GM23338 (cell line): ENCODE results near the gene PHGDH. TPM values are rescaled to one million over a fixed set of nuclear protein-coding genes. Genes with fewer than 3 reads are reported as not detected.

Experiments
- ATAC-seq: fragments of 200-7000 bp; cut with Tn5 transposase; 3 replicates; pipeline ENCODE4 v1.9.1; 2020
- DNase-seq: peaks from one replicate; pipeline ENCODE4 v3.0.0-alpha.2; 2015; ENCODE audit warnings: low spot score
- H2AFZ ChIP-seq: fragments of 200-600 bp; sonication (generic); 2 replicates; pipeline ENCODE4 v1.8.0; 2016; ENCODE audit warnings: antibody characterized with exemption, mild to moderate bottlenecking, moderate library complexity
- H3F3A ChIP-seq: fragments of 200-600 bp; sonication (generic); replicated peaks from 2 replicates; pipeline ENCODE4 v1.8.0; 2017; ENCODE audit warnings: antibody characterized with exemption, mixed run types, low read depth
- H3K27ac ChIP-seq: fragments of 200-600 bp; sonication (generic); 2 replicates; pipeline ENCODE4 v1.6.1; 2016; ENCODE audit warnings: low read depth
- H3K27me3 ChIP-seq: fragments of 200-600 bp; sonication (generic); 2 replicates; pipeline ENCODE4 v1.8.0; 2016; ENCODE audit warnings: mild to moderate bottlenecking, mixed run types, moderate library complexity; ENCODE audit not compliant: insufficient read depth
- H3K36me3 ChIP-seq: fragments of 200-600 bp; sonication (generic); 2 replicates; pipeline ENCODE4 v1.8.0; 2016; ENCODE audit warnings: mild to moderate bottlenecking; ENCODE audit not compliant: insufficient read depth
- H3K4me1 ChIP-seq: fragments of 200-600 bp; sonication (generic); 2 replicates; pipeline ENCODE4 v1.8.0; 2016; ENCODE audit warnings: mild to moderate bottlenecking, moderate library complexity; ENCODE audit not compliant: insufficient read depth
- H3K4me2 ChIP-seq: fragments of 200-600 bp; sonication (generic); 2 replicates; pipeline ENCODE4 v1.7.1; 2017; ENCODE audit warnings: mixed run types
- H3K4me3 ChIP-seq: fragments of 200-600 bp; sonication (generic); 2 replicates; pipeline ENCODE4 v1.6.1; 2016; ENCODE audit warnings: mixed run types
- H3K79me2 ChIP-seq: fragments of 200-600 bp; sonication (generic); replicated peaks from 2 replicates; pipeline ENCODE4 v1.8.0; 2017; ENCODE audit warnings: mild to moderate bottlenecking; ENCODE audit not compliant: insufficient read depth
- H3K9me2 ChIP-seq: fragments of 200-600 bp; sonication (generic); 2 replicates; pipeline ENCODE4 v1.8.0; 2017; ENCODE audit not compliant: insufficient read depth
- H4K20me1 ChIP-seq: fragments of 200-600 bp; sonication (generic); replicated peaks from 2 replicates; pipeline ENCODE4 v1.8.0; 2017; ENCODE audit warnings: mild to moderate bottlenecking; ENCODE audit not compliant: insufficient read depth
- H3K27ac Mint-ChIP-seq: 2 replicates; pipeline ENCODE4 v1.8.0; 2020; ENCODE audit warnings: inconsistent platforms, mild to moderate bottlenecking, moderate library complexity, mixed read lengths
- H3K27me3 Mint-ChIP-seq: 3 replicates; pipeline ENCODE4 v1.8.0; 2022; ENCODE audit warnings: low read depth, mild to moderate bottlenecking, moderate library complexity, mixed read lengths, inconsistent platforms; ENCODE audit not compliant: insufficient read depth, poor library complexity
- H3K36me3 Mint-ChIP-seq: 3 replicates; pipeline ENCODE4 v1.8.0; 2021; ENCODE audit warnings: low read depth, mild to moderate bottlenecking, inconsistent platforms, moderate library complexity, mixed read lengths
- H3K4me1 Mint-ChIP-seq: 3 replicates; pipeline ENCODE4 v1.8.0; 2020; ENCODE audit warnings: mild to moderate bottlenecking, inconsistent platforms, mixed read lengths
- H3K4me3 Mint-ChIP-seq: 3 replicates; pipeline ENCODE4 v1.8.0; 2021; ENCODE audit warnings: moderate library complexity, mild to moderate bottlenecking, inconsistent platforms, mixed read lengths
- H3K9me3 Mint-ChIP-seq: 3 replicates; pipeline ENCODE4 v1.8.0; 2020; ENCODE audit warnings: moderate library complexity, mild to moderate bottlenecking, inconsistent platforms, mixed read lengths
- CTCF ChIP-seq, 2 experiments: fragments of 200-600 bp in 1 of 2; sonication (generic) in 1 of 2; conservative IDR thresholded peaks; 2 replicates each; pipeline versions ENCODE4 v1.5.1 to v1.6.1; 2016 to 2017; ENCODE audit warnings: antibody characterized with exemption in 2 of 2, low read depth in 2 of 2, mild to moderate bottlenecking in 2 of 2, moderate library complexity in 1 of 2
- EZH2phosphoT487 ChIP-seq: fragments of 200-600 bp; sonication (generic); IDR thresholded peaks from one replicate; pipeline ENCODE4 v1.8.1; 2018; ENCODE audit warnings: antibody characterized with exemption; ENCODE audit not compliant: unreplicated experiment
- JUNB ChIP-seq: IDR thresholded peaks from one replicate; pipeline ENCODE4 v1.6.1; 2016; ENCODE audit warnings: antibody characterized with exemption; ENCODE audit not compliant: unreplicated experiment
- NANOG ChIP-seq: IDR thresholded peaks from 2 replicates; pipeline ENCODE4 v1.6.1; 2016; ENCODE audit warnings: antibody characterized with exemption, borderline replicate concordance
- STAT1 ChIP-seq: IDR thresholded peaks from one replicate; pipeline ENCODE4 v1.6.1; 2016; ENCODE audit warnings: antibody characterized with exemption; ENCODE audit not compliant: unreplicated experiment
- ZNF331 ChIP-seq: fragments of 250-450 bp; sonication (Bioruptor Pico); IDR thresholded peaks from 2 replicates; pipeline ENCODE4 v1.5.0; 2020; ENCODE audit warnings: low read depth, mild to moderate bottlenecking, moderate library complexity
- polyA plus RNA-seq: library from polyadenylated mRNA; unstranded; fragments of >200 nt; fragmentation: Nextera tagmentation; extraction: Ambion mirVana; gene quantifications from 2 replicates; pipeline ENCODE4 v1.2.1, GENCODE V29; 2016
- total RNA-seq: library from RNA; depleted of rRNA; stranded (reverse); fragments of >200 nt; shearing (Covaris generic); gene quantifications from 2 replicates; pipeline ENCODE4 v1.2.3, GENCODE V29; 2014
- TF ChIP-seq, protein P1 (sequence below): IDR thresholded peaks from 2 replicates; pipeline ENCODE4 v1.6.1; 2016; ENCODE audit warnings: antibody characterized with exemption

PHGDH gene
- total and polyA plus RNA-seq, 2 experiments from 2014 or later, result 612 to 885 TPM

GRCh38 chr1:119772298-119772697 is 60.6 kb downstream of the PHGDH start:
- H2AFZ ChIP-seq, result no peak overlapping the region
- peaks cover 13% of the 10 kb centered on the region; the same call in 1 of the 2 replicates for H3K4me1 ChIP-seq
- no peak overlapping the region for H3K27ac ChIP-seq
- no peak for TF ChIP-seq STAT1
- peaks cover 1% of the 10 kb centered on the region for H3K27me3 Mint-ChIP-seq
- no peak overlapping the region for H3K4me3 Mint-ChIP-seq
- no peaks in the 10 kb centered on the region for H3K9me2 ChIP-seq
- H3K4me3 ChIP-seq, result no peak overlapping the region
- H3K4me1 Mint-ChIP-seq, result peaks cover 13% of the 10 kb centered on the region
- no peaks in the 10 kb centered on the region for H3K36me3 ChIP-seq
- H3F3A ChIP-seq, result no peaks in the 10 kb centered on the region
- no peaks in the 10 kb centered on the region for H3K79me2 ChIP-seq
- no peaks in the 10 kb centered on the region for H3K9me3 Mint-ChIP-seq
- DNase-seq, result no peak
- H4K20me1 ChIP-seq, result no peaks in the 10 kb centered on the region
- no peaks in the 10 kb centered on the region for H3K36me3 Mint-ChIP-seq
- no peak overlapping the region for H3K27ac Mint-ChIP-seq
- no peak for ATAC-seq
- no peak overlapping the region for H3K4me2 ChIP-seq
- H3K27me3 ChIP-seq, result no peaks in the 10 kb centered on the region

GRCh38 chr1:119773711-119774241 is 62.0 kb downstream of the PHGDH start:
- H4K20me1 ChIP-seq, result no peaks in the 10 kb centered on the region
- peak; percentile 72 for ATAC-seq
- TF ChIP-seq NANOG, result no peak
- no peak for TF ChIP-seq STAT1
- TF ChIP-seq ZNF331, result no peak
- no peak for TF ChIP-seq EZH2phosphoT487
- no peak for TF ChIP-seq JUNB
- TF ChIP-seq CTCF (conservative IDR thresholded peaks at IDR 0.05; ENCODE audit: low read depth in 2 of 2), result no peak
- TF ChIP-seq, protein P1, sequence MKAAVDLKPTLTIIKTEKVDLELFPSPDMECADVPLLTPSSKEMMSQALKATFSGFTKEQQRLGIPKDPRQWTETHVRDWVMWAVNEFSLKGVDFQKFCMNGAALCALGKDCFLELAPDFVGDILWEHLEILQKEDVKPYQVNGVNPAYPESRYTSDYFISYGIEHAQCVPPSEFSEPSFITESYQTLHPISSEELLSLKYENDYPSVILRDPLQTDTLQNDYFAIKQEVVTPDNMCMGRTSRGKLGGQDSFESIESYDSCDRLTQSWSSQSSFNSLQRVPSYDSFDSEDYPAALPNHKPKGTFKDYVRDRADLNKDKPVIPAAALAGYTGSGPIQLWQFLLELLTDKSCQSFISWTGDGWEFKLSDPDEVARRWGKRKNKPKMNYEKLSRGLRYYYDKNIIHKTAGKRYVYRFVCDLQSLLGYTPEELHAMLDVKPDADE, result no peak
- H3F3A ChIP-seq, result no peaks in the 10 kb centered on the region
- no peaks in the 10 kb centered on the region for H3K79me2 ChIP-seq
- no peak overlapping the region for H3K4me3 ChIP-seq
- H3K27ac ChIP-seq, result no peak overlapping the region
- Mint-ChIP-seq H3K27ac (no peak overlapping the region), H3K4me1 (peaks cover 10% of the 10 kb centered on the region), H3K9me3 (no peaks in the 10 kb centered on the region), H3K4me3 (no peak overlapping the region), H3K27me3 (no peaks in the 10 kb centered on the region), H3K36me3 (no peaks in the 10 kb centered on the region)
- peak overlapping the region; percentile 43; the same call in 1 of the 2 replicates for H2AFZ ChIP-seq
- DNase-seq, result peak; percentile 57
- H3K9me2 ChIP-seq, result no peaks in the 10 kb centered on the region
- H3K27me3 ChIP-seq, result no peaks in the 10 kb centered on the region
- H3K36me3 ChIP-seq, result no peaks in the 10 kb centered on the region
- peaks cover 13% of the 10 kb centered on the region; the same call in 1 of the 2 replicates for H3K4me1 ChIP-seq
- H3K4me2 ChIP-seq, result no peak overlapping the region
